GM18520 (cell line): Measurements from ENCODE around the gene SYT7.

Experiments
- ATAC-seq: cut with Tn5 transposase; IDR thresholded peaks from one replicate; pipeline ENCODE4 v1.9.1; 2021; ENCODE audit not compliant: unreplicated experiment

The SYT7 gene

DNA sequence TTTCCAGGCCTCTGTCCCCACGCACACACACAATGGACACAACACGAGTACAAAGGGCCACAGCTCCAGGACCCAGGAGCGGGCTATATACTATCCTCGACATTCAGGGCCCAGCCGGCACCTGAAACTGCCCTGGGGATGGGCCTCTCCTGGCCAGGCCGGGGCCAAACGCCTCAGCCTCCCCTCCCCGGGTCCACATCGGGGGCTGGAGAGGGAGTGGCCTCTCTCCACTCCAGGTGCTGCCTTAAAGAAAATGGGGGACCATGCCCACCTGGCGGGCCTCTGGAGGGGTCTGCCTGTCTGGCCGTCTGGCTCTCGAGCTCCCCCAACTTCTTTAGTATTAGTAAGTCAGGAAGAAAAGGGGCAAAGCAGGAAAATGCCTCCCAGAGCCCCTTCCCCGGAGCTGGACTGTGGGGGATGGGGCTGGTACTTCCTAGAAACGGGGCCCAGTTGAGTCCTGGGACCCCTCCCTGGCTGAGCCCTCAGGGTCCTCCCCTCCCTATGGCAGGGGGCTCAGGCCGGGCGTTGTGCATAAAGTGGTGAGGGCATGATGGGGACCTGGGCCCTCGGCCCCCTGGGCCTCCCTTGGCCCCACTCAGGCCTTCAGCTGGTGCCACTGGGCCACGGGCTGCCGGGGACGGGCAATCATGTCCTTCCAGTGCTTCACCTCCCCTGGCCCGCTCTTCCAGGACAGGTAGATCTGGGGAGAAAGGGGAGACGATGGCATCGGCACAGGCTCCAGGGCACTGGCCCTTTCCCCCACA, 62.7 kb downstream of the SYT7 start:
- ATAC-seq, result no peak

- ATAC-seq, result no peak
These were observed 64.0 kb downstream of the SYT7 start for GRCh38 chr11:61516675-61517572.

DNA sequence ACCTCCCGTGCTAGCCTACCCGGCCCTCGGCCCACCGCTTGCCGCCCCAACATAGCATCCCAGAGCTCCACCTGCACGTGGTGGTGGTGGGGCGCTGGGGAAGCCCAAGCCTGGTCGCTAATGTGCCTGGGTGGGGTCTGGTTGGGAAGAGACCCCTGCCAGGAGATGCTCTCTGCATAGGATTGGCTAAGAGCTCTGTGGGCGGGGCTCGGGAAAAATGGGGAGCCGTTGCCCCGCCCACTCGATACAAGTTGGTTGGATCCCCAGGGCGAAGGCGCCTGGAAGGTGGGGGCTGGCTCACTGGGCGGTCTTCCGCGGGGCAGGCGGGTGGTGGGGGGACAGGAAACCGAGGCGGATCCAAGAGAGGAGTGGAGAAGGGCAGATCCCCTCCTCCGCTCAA, 64.7 kb downstream of the SYT7 start:
- ATAC-seq, result no peak

GRCh38 chr11:61515686-61516085, 65.2 kb downstream of the SYT7 start:
- no peak for ATAC-seq

DNA sequence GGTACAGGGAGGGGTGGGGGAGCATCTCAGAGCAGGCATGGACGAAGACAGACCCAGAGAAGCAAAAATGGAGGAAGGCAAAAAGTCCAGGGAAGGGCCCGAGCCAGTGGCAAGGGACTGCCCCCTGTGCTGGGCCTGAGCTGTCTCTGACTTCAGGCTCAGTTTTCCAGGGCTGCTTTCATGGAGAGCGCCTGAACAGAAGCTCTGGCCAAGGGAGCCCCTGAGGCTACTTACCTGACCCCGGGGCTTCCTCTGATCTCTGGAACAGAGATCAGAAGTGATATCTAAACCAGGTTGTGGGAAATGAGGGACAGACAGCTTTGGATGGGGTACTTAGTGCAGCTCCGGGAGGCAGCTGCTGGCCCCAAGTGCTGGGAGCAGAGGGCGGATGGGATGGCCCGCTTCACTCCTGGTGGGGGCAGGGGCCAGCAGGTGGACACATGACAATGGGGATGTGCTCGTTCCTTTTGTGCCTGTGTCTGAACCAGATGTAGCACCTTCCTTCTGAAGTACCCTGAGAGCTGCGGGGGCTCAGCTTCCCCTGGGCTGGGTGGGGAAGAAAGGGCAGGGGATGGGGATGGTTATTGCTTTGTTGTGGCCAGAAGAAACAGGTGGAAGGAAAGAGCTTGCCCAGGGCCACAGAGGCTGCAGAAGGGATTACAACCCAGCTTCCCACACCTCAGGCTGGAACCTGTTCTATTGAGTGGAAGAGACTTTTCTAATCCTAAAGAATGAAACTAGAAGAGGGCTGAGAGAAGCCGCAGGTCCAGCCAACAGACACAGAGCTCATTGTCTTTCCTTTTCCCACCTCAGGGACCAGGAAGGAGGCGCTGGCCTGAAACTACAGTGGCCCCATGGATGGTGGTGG, 66.6 kb downstream of the SYT7 start:
- no peak for ATAC-seq

DNA sequence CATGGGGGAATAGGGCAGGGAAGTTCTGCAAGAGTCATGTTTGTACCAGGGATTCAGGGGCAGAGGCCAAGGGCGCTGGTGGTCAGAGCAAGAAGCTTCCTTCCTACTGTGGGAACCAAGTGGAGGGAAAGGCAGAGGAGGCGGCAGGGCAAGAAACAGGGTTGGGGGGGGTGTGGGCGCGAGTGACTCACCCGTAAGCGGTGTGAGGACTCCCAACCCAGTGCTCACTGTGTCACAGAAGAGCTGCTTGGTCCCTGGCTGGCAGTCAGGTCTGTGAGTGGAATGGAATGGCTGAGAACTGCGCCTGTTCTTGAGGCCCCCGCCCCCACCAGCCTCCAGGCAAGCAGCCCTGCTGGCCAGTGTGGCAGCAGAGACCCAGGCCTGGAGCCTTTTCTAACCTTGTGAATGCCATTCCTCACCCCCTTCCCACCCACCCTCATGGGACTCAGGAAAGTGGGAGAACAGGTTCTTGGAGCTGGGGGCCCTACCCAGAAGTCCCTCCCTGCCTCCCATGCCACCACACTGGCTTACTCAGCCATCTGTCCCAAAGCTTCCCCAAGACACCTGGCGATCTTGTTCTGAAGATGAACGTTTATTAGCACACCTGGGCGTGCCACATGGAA, 67.6 kb downstream of the SYT7 start:
- no peak for ATAC-seq

GRCh38 chr11:61512435-61512834, 68.4 kb downstream of the SYT7 start:
- ATAC-seq, result no peak

DNA sequence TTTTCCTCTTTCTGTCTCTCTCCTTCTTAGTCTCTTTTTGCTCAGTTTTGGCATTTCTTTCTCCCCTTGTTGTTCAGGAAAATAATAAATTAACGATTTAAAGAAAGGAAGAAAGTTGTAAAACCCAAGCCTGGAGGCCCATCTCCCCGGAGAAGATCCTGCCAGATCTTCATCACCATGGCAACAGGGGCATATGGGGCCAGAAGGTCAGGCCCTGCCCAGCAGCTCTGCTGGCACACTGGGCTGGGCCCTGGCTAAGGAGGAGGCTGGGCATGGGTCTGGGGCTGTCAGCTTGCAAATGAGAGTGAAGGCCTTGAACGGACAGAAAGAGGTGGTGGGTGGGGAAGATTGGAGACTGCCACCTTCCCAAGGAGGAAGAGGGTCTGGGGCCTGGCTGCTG, 69.5 kb downstream of the SYT7 start:
- ATAC-seq, result no peak

- no peak for ATAC-seq
These were observed 69.9 kb downstream of the SYT7 start for GRCh38 chr11:61510974-61511373.

DNA sequence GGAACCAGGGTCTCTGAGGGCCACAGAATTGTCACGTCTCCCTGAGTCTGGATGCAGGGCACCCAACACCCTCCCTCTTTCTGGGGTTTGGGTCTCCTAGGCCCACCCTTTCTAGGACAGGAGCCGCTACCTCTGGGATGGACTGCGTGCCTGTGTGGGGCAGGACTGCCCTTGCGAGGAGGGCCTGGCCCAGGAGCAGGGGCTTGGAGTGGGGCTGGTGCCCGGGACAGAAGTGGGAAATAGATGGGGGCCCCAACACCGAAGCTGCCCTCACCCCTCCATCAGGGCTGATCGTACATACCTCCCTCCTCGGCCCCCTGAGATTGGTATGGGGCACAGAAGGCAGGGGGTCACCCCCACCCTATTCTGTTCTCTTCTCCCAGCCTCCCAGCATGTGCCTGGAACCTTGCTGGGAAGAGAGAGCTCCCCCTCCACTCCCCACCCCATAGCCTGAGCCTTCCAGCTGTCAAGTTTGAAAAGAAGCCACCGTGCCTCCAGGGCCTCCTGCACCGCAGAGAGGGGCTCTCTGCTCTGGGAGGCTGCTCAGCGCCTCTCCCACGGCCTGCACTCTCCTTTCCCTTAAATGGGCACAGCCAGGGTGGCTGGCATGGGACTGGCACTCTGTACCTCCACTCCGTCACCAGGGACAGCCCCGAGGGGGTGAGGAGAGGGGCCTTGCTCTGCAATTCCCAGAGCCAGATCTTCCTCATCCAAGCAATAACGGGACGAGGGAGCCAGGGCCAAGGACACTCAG, 70.5 kb downstream of the SYT7 start:
- ATAC-seq, result no peak

DNA sequence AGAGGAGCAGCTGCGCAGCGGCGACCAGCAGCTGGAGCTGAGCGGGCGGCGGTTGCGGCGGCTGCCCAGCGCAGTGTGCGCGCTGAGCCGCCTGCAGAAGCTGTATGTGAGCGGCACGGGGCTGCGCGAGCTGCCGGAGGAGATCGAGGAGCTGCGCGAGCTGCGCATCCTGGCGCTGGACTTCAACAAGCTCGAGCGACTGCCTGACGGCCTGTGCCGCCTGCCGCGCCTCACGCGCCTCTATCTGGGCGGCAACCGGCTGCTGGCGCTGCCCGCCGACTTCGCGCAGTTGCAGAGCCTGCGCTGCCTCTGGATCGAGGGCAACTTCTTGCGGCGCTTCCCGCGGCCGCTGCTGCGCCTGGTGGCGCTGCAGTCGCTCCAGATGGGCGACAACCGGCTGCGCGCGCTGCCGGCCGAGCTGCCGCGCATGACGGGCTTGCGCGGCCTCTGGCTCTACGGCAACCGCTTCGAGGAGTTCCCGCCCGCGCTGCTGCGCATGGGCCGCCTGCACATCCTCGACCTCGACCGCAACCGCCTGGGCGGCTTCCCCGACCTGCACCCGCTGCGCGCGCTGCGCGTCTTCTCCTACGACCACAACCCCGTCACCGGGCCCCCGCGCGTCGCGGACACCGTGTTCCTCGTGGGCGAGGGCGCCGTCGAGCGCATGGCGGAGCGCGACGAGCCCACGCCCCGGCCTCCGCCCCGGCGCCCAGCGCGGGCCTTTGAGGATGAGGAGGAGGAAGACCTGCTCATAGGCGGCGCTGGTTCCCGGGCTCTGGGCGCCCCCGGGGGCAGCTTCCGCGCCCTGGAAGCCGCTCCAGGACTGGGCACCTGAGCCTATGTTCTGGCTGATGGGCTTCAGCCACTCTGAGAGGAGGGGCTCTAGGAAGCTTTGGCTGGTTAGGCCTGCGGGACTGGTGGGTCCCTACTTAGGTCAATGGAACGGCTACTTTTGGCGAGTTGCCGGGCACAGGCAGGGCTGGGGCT, 71.5 kb downstream of the SYT7 start:
- no peak for ATAC-seq

DNA sequence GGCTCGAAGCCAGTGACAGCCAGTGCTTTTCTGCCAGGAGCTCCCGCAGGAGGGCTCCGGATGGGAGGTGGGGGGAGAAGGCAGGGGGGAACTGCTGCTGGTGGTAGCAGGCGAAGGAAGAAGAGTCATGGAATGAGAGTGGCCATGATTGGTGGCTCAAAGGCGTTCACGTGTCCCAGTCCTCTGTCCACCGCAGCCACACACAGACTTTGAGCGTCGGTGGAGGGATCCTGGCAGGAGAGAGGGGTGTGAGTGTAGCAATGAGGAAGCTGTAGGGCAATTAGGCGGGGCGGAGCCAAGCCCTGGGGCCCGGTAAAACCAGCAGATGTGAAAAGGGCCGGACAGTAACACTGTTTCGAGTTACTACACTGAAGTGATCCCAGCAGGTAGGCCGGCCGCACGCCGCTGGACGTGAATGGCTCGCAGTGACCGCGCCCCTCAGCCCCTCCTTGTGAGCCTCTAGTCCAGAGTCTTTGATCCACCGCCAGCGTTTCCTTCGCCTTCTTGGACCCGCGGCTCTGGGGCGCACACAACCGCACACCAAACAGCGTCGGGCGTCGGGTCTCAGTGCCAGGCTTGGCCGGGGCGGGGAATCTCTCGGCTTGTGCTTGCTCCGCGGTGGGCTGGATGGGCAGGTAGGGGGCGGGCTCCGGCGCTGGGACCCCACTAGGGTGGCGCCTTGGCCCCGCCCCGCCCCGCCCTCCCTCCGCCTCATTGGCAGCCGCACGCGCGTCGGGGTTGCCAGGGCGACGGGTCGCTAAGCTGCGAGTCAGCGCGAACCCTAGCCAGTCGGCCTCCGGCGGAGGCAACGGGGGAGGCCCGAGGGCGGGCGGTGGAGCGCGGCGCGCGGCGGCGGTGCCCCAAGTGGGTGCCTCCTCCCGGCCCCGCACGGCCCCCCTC, 72.7 kb downstream of the SYT7 start, which contains the start of gene LRRC10B:
LRRC10B (plus strand) TSS at position 788 of the 900 bp plus-strand sequence. CDS start 250 bp downstream, outside the sequence.
- ATAC-seq, result no peak

DNA sequence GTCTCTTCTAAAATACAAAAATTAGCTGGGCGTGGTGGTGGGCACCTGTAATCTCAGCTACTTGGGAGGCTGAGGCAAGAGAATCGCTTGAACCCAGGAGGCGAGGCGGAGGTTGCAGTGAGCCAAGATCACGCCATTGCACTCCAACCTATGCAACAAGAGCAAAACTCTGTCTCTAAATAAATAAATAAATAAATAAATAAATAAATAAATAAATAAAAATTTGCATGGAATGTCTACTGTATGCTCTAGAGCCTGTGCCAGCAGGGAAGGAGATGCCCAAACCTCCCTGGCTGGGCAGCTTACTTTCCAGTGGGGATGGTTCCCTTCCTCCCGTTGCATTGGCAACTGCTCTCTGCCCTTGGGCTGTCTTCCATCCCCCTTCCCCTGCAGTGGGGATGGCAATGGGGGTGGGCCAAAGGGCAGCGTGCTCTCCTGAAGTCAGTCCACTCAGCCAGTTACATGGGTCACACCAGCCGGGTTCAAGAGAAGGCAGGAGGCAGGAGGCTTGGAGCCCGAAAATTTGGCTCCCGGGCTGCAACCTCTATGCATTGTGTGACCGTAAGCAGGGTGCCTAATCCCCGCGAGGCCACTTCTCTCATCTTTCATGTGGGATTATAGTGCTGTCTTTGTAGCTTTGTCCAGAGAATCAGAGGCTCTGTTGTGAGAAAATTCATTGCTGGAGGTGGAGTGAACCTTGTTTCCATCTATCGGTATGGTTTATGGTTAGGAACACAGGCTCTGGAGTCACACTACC, 73.7 kb downstream of the SYT7 start:
- ATAC-seq, result no peak

DNA sequence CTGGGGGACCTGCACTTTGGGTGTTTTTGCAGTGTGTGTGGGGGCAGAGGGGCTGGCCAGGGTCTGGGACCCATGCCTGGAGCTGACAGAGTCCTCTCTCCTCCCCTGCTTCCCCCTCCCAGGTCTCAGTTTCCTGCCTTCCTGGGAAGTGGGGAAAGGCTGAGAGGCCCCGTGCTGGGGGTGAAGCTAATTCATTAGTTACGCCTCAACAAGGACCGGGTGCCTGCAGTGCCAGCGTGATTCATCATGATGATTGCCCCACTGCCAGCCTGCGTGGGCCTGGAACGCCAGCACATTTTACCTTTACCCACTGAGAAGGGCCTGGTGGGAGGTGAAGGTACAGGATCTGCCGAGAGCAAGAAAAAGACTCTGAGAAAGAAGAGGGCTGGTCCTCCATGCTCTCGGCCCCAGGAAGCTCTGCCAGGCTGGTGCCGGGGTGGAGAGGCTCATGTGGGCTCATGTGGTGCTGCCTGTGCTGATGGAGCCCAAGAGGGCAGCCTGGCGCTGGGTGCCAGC, 75.2 kb downstream of the SYT7 start:
- no peak for ATAC-seq

DNA sequence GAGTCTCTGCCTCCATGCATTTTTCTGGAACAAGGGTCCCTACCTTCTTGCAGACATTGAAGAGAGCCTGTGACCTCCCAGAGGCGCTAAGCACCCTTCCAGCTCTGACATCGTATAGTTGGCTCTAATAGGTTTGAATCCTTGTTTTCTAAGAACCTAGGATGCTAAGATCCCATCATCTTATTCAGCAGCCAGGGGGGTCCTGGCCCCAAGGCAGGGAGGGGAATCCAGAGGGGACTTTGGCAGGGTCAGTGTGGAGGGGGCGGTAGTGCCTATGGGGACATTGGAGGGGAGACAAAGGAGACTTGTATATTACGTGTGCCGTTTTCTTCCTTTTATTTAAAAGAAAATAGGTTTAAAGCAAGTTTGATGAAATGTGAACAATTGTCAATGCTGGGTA, 75.8 kb downstream of the SYT7 start:
- ATAC-seq, result no peak

GRCh38 chr11:61503135-61503770, 77.6 kb downstream of the SYT7 start:
- no peak for ATAC-seq
